ENCODE measurements around the gene TNFAIP8L3. TPM values are rescaled to one million over a fixed set of nuclear protein-coding genes. Genes with fewer than 3 reads are reported as not detected.

The TNFAIP8L3 gene
- total RNA-seq, 2 experiments from 2014 or later, result not detected

- Histone ChIP-seq H3K4me3 (ENCODE audit: low read length) (no peak overlapping the region), H3K9me3 (ENCODE audit: control insufficient read depth in 1 of 2, insufficient read depth in 1 of 2, low read length in 2 of 2) (peaks cover 0 to 5% of the 10 kb centered on the region in 2 experiments), H3K27ac (ENCODE audit: low read depth in 1 of 2, low read length in 2 of 2) (no peak overlapping the region), H3K4me1 (ENCODE audit: insufficient read depth, low read length) (peaks cover 11% of the 10 kb centered on the region), H3K27me3 (ENCODE audit: control insufficient read depth in 1 of 2, insufficient read depth in 2 of 2, low read length in 2 of 2) (peaks cover 25 to 31% of the 10 kb centered on the region in 2 experiments), H3K36me3 (ENCODE audit: insufficient read depth, low read length) (no peaks in the 10 kb centered on the region)
- no peak for ATAC-seq (ENCODE audit: poor library complexity)
- H3K27me3 Mint-ChIP-seq, result peaks cover 75% of the 10 kb centered on the region
- no peaks in the 10 kb centered on the region for H3K4me1 Mint-ChIP-seq (ENCODE audit: low read depth)
- no peak for DNase-seq
- CTCF ChIA-PET, result no interaction called here
- no peak for TF ChIP-seq CTCF (IDR thresholded peaks at IDR 0.05)
- intact Hi-C loops (cut with DNase I, micrococcal nuclease), result no loop called here
- H3K27ac Mint-ChIP-seq, result no peak overlapping the region
- no peaks in the 10 kb centered on the region for H3K9me3 Mint-ChIP-seq
- POLR2A ChIA-PET, result no interaction called here
- no peak overlapping the region for H3K4me3 Mint-ChIP-seq
- no peaks in the 10 kb centered on the region for H3K36me3 Mint-ChIP-seq (ENCODE audit: low read depth)
Observed at GRCh38 chr15:51089699-51090453, 4.8 kb downstream of the TNFAIP8L3 start.

GRCh38 chr15:51089041-51089440 lies 5.7 kb downstream of the TNFAIP8L3 start:
- H3K27me3 Mint-ChIP-seq, result peaks cover 73% of the 10 kb centered on the region
- H3K4me3 Mint-ChIP-seq, result no peak overlapping the region
- H3K27ac Mint-ChIP-seq, result no peak overlapping the region
- no peak for DNase-seq
- POLR2A ChIA-PET, result no interaction called here
- H3K36me3 Mint-ChIP-seq (ENCODE audit: low read depth), result no peaks in the 10 kb centered on the region
- intact Hi-C loops (cut with DNase I, micrococcal nuclease), result no loop called here
- Histone ChIP-seq H3K4me3 (ENCODE audit: low read length) (no peak overlapping the region), H3K9me3 (ENCODE audit: control insufficient read depth in 1 of 2, insufficient read depth in 1 of 2, low read length in 2 of 2) (peaks cover 0 to 5% of the 10 kb centered on the region in 2 experiments), H3K36me3 (ENCODE audit: insufficient read depth, low read length) (no peaks in the 10 kb centered on the region), H3K4me1 (ENCODE audit: insufficient read depth, low read length) (peaks cover 9% of the 10 kb centered on the region), H3K27ac (ENCODE audit: low read depth in 1 of 2, low read length in 2 of 2) (no peak overlapping the region), H3K27me3 (ENCODE audit: control insufficient read depth in 1 of 2, insufficient read depth in 2 of 2, low read length in 2 of 2) (peaks cover 23 to 30% of the 10 kb centered on the region in 2 experiments)
- no peaks in the 10 kb centered on the region for H3K4me1 Mint-ChIP-seq (ENCODE audit: low read depth)
- CTCF ChIA-PET, result no interaction called here
- H3K9me3 Mint-ChIP-seq, result no peaks in the 10 kb centered on the region
- TF ChIP-seq CTCF (IDR thresholded peaks at IDR 0.05), result no peak
- no peak for ATAC-seq (ENCODE audit: poor library complexity)

- no peak for TF ChIP-seq CTCF (IDR thresholded peaks at IDR 0.05)
- CTCF ChIA-PET, result no interaction called here
- peaks cover 69% of the 10 kb centered on the region for H3K27me3 Mint-ChIP-seq
Observed at GRCh38 chr15:51088585-51088984, 6.1 kb downstream of the TNFAIP8L3 start.

More at GRCh38 chr15:51088585-51088984, 6.1 kb downstream of the TNFAIP8L3 start:
- Histone ChIP-seq H3K9me3 (ENCODE audit: control insufficient read depth in 1 of 2, insufficient read depth in 1 of 2, low read length in 2 of 2) (peaks cover 0 to 2% of the 10 kb centered on the region in 2 experiments), H3K27me3 (ENCODE audit: control insufficient read depth in 1 of 2, insufficient read depth in 2 of 2, low read length in 2 of 2) (peaks cover 18 to 30% of the 10 kb centered on the region in 2 experiments), H3K4me3 (ENCODE audit: low read length) (no peak overlapping the region), H3K27ac (ENCODE audit: low read depth in 1 of 2, low read length in 2 of 2) (no peak overlapping the region), H3K4me1 (ENCODE audit: insufficient read depth, low read length) (peaks cover 4% of the 10 kb centered on the region), H3K36me3 (ENCODE audit: insufficient read depth, low read length) (no peaks in the 10 kb centered on the region)
- POLR2A ChIA-PET, result no interaction called here
- intact Hi-C loops (cut with DNase I, micrococcal nuclease), result no loop called here
- Mint-ChIP-seq H3K4me1 (ENCODE audit: low read depth) (no peaks in the 10 kb centered on the region), H3K36me3 (ENCODE audit: low read depth) (no peaks in the 10 kb centered on the region), H3K27ac (no peak overlapping the region), H3K4me3 (no peak overlapping the region), H3K9me3 (no peaks in the 10 kb centered on the region)
- no peak for ATAC-seq (ENCODE audit: poor library complexity)
- no peak for DNase-seq

Data from CD4-positive, alpha-beta T cell (primary cell).